Stimulated activated CD4-positive, alpha-beta T cell treated with anti-CD3 and anti-CD28 coated beads, Interleukin-1b, Interleukin-23, amount 100 ng/mL, for 24 hours (primary cell): ENCODE results near the gene APOBEC3B.
"Not testable (repeated sequence)": the region's sequence is repeated elsewhere in the genome, so short reads cannot be mapped to it uniquely, and the experiment has no call there.

ENCODE experiments used
- DNase-seq, 4 experiments: peaks; one replicate each; pipeline ENCODE4 v3.0.0-alpha.2; 2020; ENCODE audit warnings: low read depth in 4 of 4, low spot score in 1 of 4

APOBEC3B gene

GRCh38 chr22:38965614-38966379 lies 16.4 kb upstream of the APOBEC3B start:
- no peak for DNase-seq

GRCh38 chr22:38966380-38966702 lies 15.8 kb upstream of the APOBEC3B start:
- DNase-seq, result no peak

GRCh38 chr22:38966942-38967341 lies 15.2 kb upstream of the APOBEC3B start:
- DNase-seq, result no peak

GRCh38 chr22:38967451-38968450 lies 14.4 kb upstream of the APOBEC3B start:
- DNase-seq, result no peak

GRCh38 chr22:38968801-38969200 lies 13.3 kb upstream of the APOBEC3B start:
- DNase-seq, result no peak

GRCh38 chr22:38970551-38970950 lies 11.6 kb upstream of the APOBEC3B start:
- DNase-seq, result no peak

- DNase-seq, result no peak
These were observed 10.9 kb upstream of the APOBEC3B start for GRCh38 chr22:38971202-38971601.

- DNase-seq, result no peak
These were observed 10.4 kb upstream of the APOBEC3B start for GRCh38 chr22:38971791-38972190.

GRCh38 chr22:38972558-38972957 lies 9.6 kb upstream of the APOBEC3B start:
- DNase-seq, result no peak

- peak in 3 of 4 experiments; percentile 23 to 40 (median 38) for DNase-seq
These were observed 8.6 kb upstream of the APOBEC3B start for GRCh38 chr22:38973289-38974169.

- no peak for DNase-seq
These were observed 7.8 kb upstream of the APOBEC3B start for GRCh38 chr22:38974170-38974825.

- no peak for DNase-seq
These were observed 7.3 kb upstream of the APOBEC3B start for GRCh38 chr22:38974826-38975175.

- DNase-seq, result not testable (repeated sequence)
These were observed 4.9 kb upstream of the APOBEC3B start for GRCh38 chr22:38977289-38977688.

- DNase-seq, result not testable (repeated sequence)
These were observed 1.6 kb upstream of the APOBEC3B start for GRCh38 chr22:38980587-38980986.

GRCh38 chr22:38981005-38981991 lies 849 bp upstream of the APOBEC3B start:
- no peak for DNase-seq

- no peak for DNase-seq
These were observed 2.1 kb downstream of the APOBEC3B start for GRCh38 chr22:38984224-38984623.

GRCh38 chr22:38984784-38985757 lies 2.9 kb downstream of the APOBEC3B start:
- peak in 3 of 4 experiments; percentile 43 to 78 (median 70) for DNase-seq

GRCh38 chr22:38986629-38987028 lies 4.5 kb downstream of the APOBEC3B start:
- no peak for DNase-seq
